HL-60 (cell line): ENCODE measurements around the gene PEX10.

Source experiments
- DNase-seq, 2 experiments: peaks; one replicate each; pipeline ENCODE4 v3.0.0-alpha.2; 2010 to 2020; ENCODE audit warnings: low read depth in 1 of 2, low spot score in 1 of 2
- H3K27ac ChIP-seq: fragments of 250-450 bp; sonication (Bioruptor Pico); replicated peaks from 2 replicates; pipeline ENCODE4 v1.5.1; 2020; ENCODE audit warnings: mild to moderate bottlenecking, moderate library complexity
- H3K27me3 ChIP-seq: fragments of 250-450 bp; sonication (Bioruptor Pico); 2 replicates; pipeline ENCODE4 v1.5.1; 2021; ENCODE audit warnings: mild to moderate bottlenecking, moderate library complexity; ENCODE audit not compliant: insufficient read depth, poor library complexity, severe bottlenecking
- H3K4me3 ChIP-seq: replicated peaks from 2 replicates; pipeline ENCODE4 v1.5.1; 2011; ENCODE audit warnings: mild to moderate bottlenecking, control low read depth, low read length; ENCODE audit not compliant: insufficient read depth
- CTCF ChIP-seq: IDR thresholded peaks from one replicate; pipeline ENCODE4 v1.5.1; 2011; ENCODE audit warnings: low read length, control low read depth, inconsistent platforms; ENCODE audit not compliant: insufficient read depth
- GABPA ChIP-seq: IDR thresholded peaks from 2 replicates; pipeline ENCODE4 v1.6.1; 2012; ENCODE audit warnings: low read depth
- POLR2AphosphoS5 ChIP-seq: IDR thresholded peaks from 2 replicates; pipeline ENCODE4 v1.6.1; 2012; ENCODE audit warnings: low read depth
- REST ChIP-seq: IDR thresholded peaks from 2 replicates; pipeline ENCODE4 v1.6.1; 2012; ENCODE audit warnings: low read depth; ENCODE audit not compliant: insufficient replicate concordance
- SPI1 ChIP-seq: IDR thresholded peaks from 2 replicates; pipeline ENCODE4 v1.6.1; 2012; ENCODE audit warnings: low read depth, mild to moderate bottlenecking, borderline replicate concordance

PEX10 gene

GRCh38 chr1:2377751-2378440, 34.5 kb downstream of the PEX10 start:
- no peaks in the 10 kb centered on the region for H3K27me3 ChIP-seq
- DNase-seq = no peak
- TF ChIP-seq CTCF = no peak
- TF ChIP-seq GABPA = no peak
- TF ChIP-seq REST = no peak
- TF ChIP-seq SPI1 = no peak
- no peak for TF ChIP-seq POLR2AphosphoS5
- no peak overlapping the region for H3K4me3 ChIP-seq
- H3K27ac ChIP-seq = no peak overlapping the region

GRCh38 chr1:2376931-2377672, 35.3 kb downstream of the PEX10 start:
- Histone ChIP-seq H3K27me3 (no peaks in the 10 kb centered on the region), H3K27ac (no peak overlapping the region), H3K4me3 (no peak overlapping the region)
- DNase-seq = no peak
- TF ChIP-seq CTCF = no peak
- no peak for TF ChIP-seq GABPA
- TF ChIP-seq REST = no peak
- TF ChIP-seq SPI1 = no peak
- no peak for TF ChIP-seq POLR2AphosphoS5

- Histone ChIP-seq H3K27ac (no peak overlapping the region), H3K27me3 (no peaks in the 10 kb centered on the region), H3K4me3 (no peak overlapping the region)
- DNase-seq = no peak
- TF ChIP-seq REST (no peak), POLR2AphosphoS5 (no peak), SPI1 (no peak), CTCF (no peak), GABPA (no peak)
These were observed 36.1 kb downstream of the PEX10 start for GRCh38 chr1:2376261-2376741.
